K562 (cell line): ENCODE measurements around the gene DAPK1. TPM values are rescaled to one million over a fixed set of nuclear protein-coding genes. Genes with fewer than 3 reads are reported as not detected.

Experiments
- ATAC-seq: fragments of 200-7000 bp; cut with Tn5 transposase; 3 replicates; pipeline ENCODE4 v1.9.1; 2020; ENCODE audit warnings: moderate library complexity
- BruUV-seq: library from RNA; stranded (reverse); fragments of 400-500 nt; replicated peaks from 2 replicates; lab custom pipeline; 2021; lab: Mats Ljungman, UMichigan
- CTCF ChIA-PET: fragments of 300-600 bp; formaldehyde crosslinking; extraction: SDS; loops from one replicate; lab custom pipeline; 2021; ENCODE audit warnings: low intra/inter-chr PET ratio; lab: Yijun Ruan, JAX
- POLR2A ChIA-PET: fragments of 300-600, 350-650 bp; sonication (Branson Sonifier 250); formaldehyde crosslinking; extraction: SDS; loops from one replicate; lab custom pipeline; 2021; ENCODE audit warnings: antibody characterized with exemption, inconsistent platforms; lab: Yijun Ruan, JAX
- DNase-seq, 4 experiments: peaks; one replicate each; pipeline versions ENCODE4 v3.0.0 to v3.0.0-alpha.2; 2011 to 2018; ENCODE audit warnings: low spot score in 3 of 4, mixed read lengths in 3 of 4; ENCODE audit errors: extremely low read depth in 1 of 4
- FAIRE-seq: peaks from 2 replicates; lab custom pipeline; 2011; peaks lifted over from hg19 to GRCh38; lab: Jason Lieb, UNC
- H2AFZ ChIP-seq: 2 replicates; pipeline ENCODE4 v1.6.0; 2011; ENCODE audit warnings: low read depth, low read length, control low read depth, inconsistent platforms
- H3K27ac ChIP-seq: fragments of 200-600 bp; 3 replicates; pipeline ENCODE4 v1.8.0; 2011; ENCODE audit warnings: low read depth, mild to moderate bottlenecking, control low read depth, inconsistent platforms, low read length, moderate library complexity, mixed read lengths; ENCODE audit errors: extremely low read depth
- H3K27me3 ChIP-seq, 2 experiments: fragments of 300-600 bp in 1 of 2; 2 replicates in 1 of 2; 3 replicates in 1 of 2; pipeline versions ENCODE4 v1.6.0 to v1.8.0; 2011; ENCODE audit warnings: inconsistent platforms in 2 of 2, low read length in 2 of 2, mild to moderate bottlenecking in 1 of 2, mixed read lengths in 1 of 2, moderate library complexity in 1 of 2; ENCODE audit not compliant: control insufficient read depth in 2 of 2, insufficient read depth in 2 of 2
- H3K36me3 ChIP-seq: fragments of 300-600 bp; 3 replicates; pipeline ENCODE4 v1.8.0; 2011; ENCODE audit warnings: mild to moderate bottlenecking, low read length, inconsistent platforms; ENCODE audit not compliant: control insufficient read depth, insufficient read depth
- H3K4me1 ChIP-seq, 2 experiments: fragments of 200-600 bp in 1 of 2; replicated peaks in 1 of 2; 2 replicates in 1 of 2; 3 replicates in 1 of 2; pipeline versions ENCODE4 v1.5.1 to v1.8.0; 2011; ENCODE audit warnings: inconsistent platforms in 2 of 2, low read length in 2 of 2, mild to moderate bottlenecking in 1 of 2, mixed read lengths in 1 of 2, moderate library complexity in 1 of 2; ENCODE audit not compliant: control insufficient read depth in 2 of 2, insufficient read depth in 2 of 2
- H3K4me2 ChIP-seq: 2 replicates; pipeline ENCODE4 v1.6.1; 2011; ENCODE audit warnings: low read length, control low read depth, inconsistent platforms, mixed read lengths; ENCODE audit not compliant: insufficient read depth
- H3K4me3 ChIP-seq: fragments of 200-600 bp; sonication (generic), shearing (Covaris generic); 2 replicates; pipeline ENCODE4 v1.5.1; 2016; ENCODE audit warnings: control low read depth, inconsistent platforms
- H3K79me2 ChIP-seq: fragments of 200-600 bp; 3 replicates; pipeline ENCODE4 v1.8.0; 2011; ENCODE audit warnings: low read length, inconsistent platforms; ENCODE audit not compliant: control insufficient read depth, insufficient read depth
- H3K9ac ChIP-seq, 2 experiments: 2 replicates each; pipeline versions ENCODE4 v1.6.0 to v1.6.1; 2011; ENCODE audit warnings: low read depth in 2 of 2, low read length in 2 of 2, control low read depth in 1 of 2, inconsistent platforms in 1 of 2, mild to moderate bottlenecking in 1 of 2, mixed read lengths in 1 of 2; ENCODE audit not compliant: insufficient read depth in 1 of 2
- H3K9me1 ChIP-seq: one replicate; pipeline ENCODE4 v1.6.0; 2011; ENCODE audit warnings: inconsistent platforms, mild to moderate bottlenecking, low read length, moderate library complexity; ENCODE audit not compliant: control insufficient read depth, insufficient read depth
- H3K9me3 ChIP-seq: replicated peaks from 2 replicates; pipeline ENCODE4 v1.5.1; 2011; ENCODE audit warnings: low read depth, low read length, inconsistent platforms; ENCODE audit not compliant: control insufficient read depth, insufficient read depth
- H4K20me1 ChIP-seq: replicated peaks from 2 replicates; pipeline ENCODE4 v1.6.1; 2011; ENCODE audit warnings: low read length, inconsistent platforms, mixed read lengths; ENCODE audit not compliant: control insufficient read depth, insufficient read depth
- L3MBTL2 ChIP-seq: fragments of 450-650 bp; IDR thresholded peaks from 2 replicates; pipeline ENCODE4 v1.6.1; 2016; ENCODE audit warnings: mild to moderate bottlenecking, moderate library complexity
- MYC ChIP-seq, 2 experiments: fragments of 250-450 bp in 1 of 2; sonication (Bioruptor Pico) in 1 of 2; IDR thresholded peaks; 2 replicates each; pipeline versions ENCODE4 v1.5.1 to v1.6.1; 2012 to 2021; ENCODE audit warnings: low read depth in 2 of 2, borderline replicate concordance in 1 of 2, improper control_type of control experiment in 1 of 2, low read length in 1 of 2, mild to moderate bottlenecking in 1 of 2, moderate library complexity in 1 of 2
- NR2C1 ChIP-seq, 2 experiments: fragments of 450-650 bp; IDR thresholded peaks; 2 replicates each; pipeline ENCODE4 v1.6.1; 2017; ENCODE audit warnings: mild to moderate bottlenecking in 2 of 2, antibody characterized with exemption in 1 of 2, inconsistent platforms in 1 of 2, missing compliant biosample characterization in 1 of 2, missing genetic modification characterization in 1 of 2
- SMAD4 ChIP-seq: fragments of 250-450 bp; sonication (Bioruptor Pico); conservative IDR thresholded peaks from 2 replicates; pipeline ENCODE4 v1.8.0; 2021; ENCODE audit warnings: inconsistent platforms, mild to moderate bottlenecking, moderate library complexity
- SRF ChIP-seq, 2 experiments: fragments of 250-450, 450-650 bp in 1 of 2; sonication (Bioruptor Pico) in 1 of 2; sonication (generic) in 1 of 2; formaldehyde crosslinking; IDR thresholded peaks; 2 replicates each; pipeline versions ENCODE4 v1.5.0 to v1.5.1; 2020 to 2022; ENCODE audit warnings: mild to moderate bottlenecking in 1 of 2, missing genetic modification reagents in 1 of 2
- SRSF1 ChIP-seq: fragments of 200-400 bp; formaldehyde crosslinking; IDR thresholded peaks from 2 replicates; pipeline ENCODE4 v1.6.1; 2017; ENCODE audit warnings: mild to moderate bottlenecking, low read depth, low read length, moderate library complexity
- ZKSCAN8 ChIP-seq: fragments of 200-800 bp; sonication (Bioruptor generic); IDR thresholded peaks from 2 replicates; pipeline ENCODE4 v1.6.1; 2016; ENCODE audit warnings: missing genetic modification characterization, missing compliant biosample characterization
- ZNF175 ChIP-seq: fragments of 200-800 bp; sonication (Bioruptor generic); IDR thresholded peaks from 2 replicates; pipeline ENCODE4 v1.6.1; 2016; ENCODE audit warnings: low read depth, mild to moderate bottlenecking, missing genetic modification characterization, missing compliant biosample characterization
- ZNF766 ChIP-seq: fragments of 200-800 bp; sonication (Bioruptor generic); conservative IDR thresholded peaks from 2 replicates; pipeline ENCODE4 v1.6.1; 2016; ENCODE audit warnings: missing genetic modification characterization, missing compliant biosample characterization
- WGBS: fragments of 100-300 bp; shearing (Covaris generic); methylation state at CpG from one replicate; pipeline ENCODE4 v1.1.6; 2016; ENCODE audit warnings: low coverage, mixed read lengths; ENCODE audit not compliant: insufficient coverage; ENCODE audit errors: missing lambda C conversion rate; 5-methylcytosine and 5-hydroxymethylcytosine counted together
- in situ Hi-C: fragments of 300-500 bp; cut with MboI; formaldehyde crosslinking; loops from 4 replicates; pipeline ENCODE4 v1.15.0; 2018; ENCODE audit warnings: inconsistent platforms, mixed read lengths
- intact Hi-C: fragments of 100-400 bp; cut with micrococcal nuclease; formaldehyde crosslinking; loops from 2 replicates; pipeline ENCODE4 v1.14.2; 2022
- polyA plus RNA-seq, 8 experiments: library from polyadenylated mRNA; depleted of rRNA in 4 of 8; stranded (reverse) in 5 of 8; unstranded in 3 of 8; fragments of >200 nt; fragmentation: Nextera tagmentation in 2 of 8; fragmentation: Illumina TruSeq in 1 of 8; extraction: Ambion mirVana in 2 of 8; extraction: Trizol in 1 of 8; gene quantifications; 2 replicates each; pipeline versions ENCODE4 v1.2.1 to v1.2.3, GENCODE V29; 2011 to 2014; ENCODE audit warnings: inconsistent platforms in 1 of 8, missing spikeins in 1 of 8
- total RNA-seq, 7 experiments: library from RNA; depleted of rRNA in 6 of 7; stranded (reverse); fragments of >200 nt in 6 of 7; fragmentation: Illumina TruSeq in 2 of 7; extraction: Trizol in 2 of 7; gene quantifications; 2 replicates each; pipeline versions ENCODE4 v1.2.1 to v1.2.3, GENCODE V29; 2011 to 2021; ENCODE audit warnings: low replicate concordance in 1 of 7
- TF ChIP-seq, protein P1 (sequence below): sonication (generic); formaldehyde crosslinking; IDR thresholded peaks from 2 replicates; pipeline ENCODE4 v1.9.0; 2022; ENCODE audit warnings: mild to moderate bottlenecking, missing genetic modification reagents
- TF ChIP-seq, protein P2 (sequence below), 2 experiments: fragments of 450-650 bp; IDR thresholded peaks; 2 replicates each; pipeline ENCODE4 v1.6.1; 2016

The DAPK1 gene
- total and polyA plus RNA-seq, 9 of the 15 experiments (the other 6 are each of a cell fraction or from before 2014, with no cell fraction given) = 1.7 to 26.4 (median 15.8) TPM

DNA sequence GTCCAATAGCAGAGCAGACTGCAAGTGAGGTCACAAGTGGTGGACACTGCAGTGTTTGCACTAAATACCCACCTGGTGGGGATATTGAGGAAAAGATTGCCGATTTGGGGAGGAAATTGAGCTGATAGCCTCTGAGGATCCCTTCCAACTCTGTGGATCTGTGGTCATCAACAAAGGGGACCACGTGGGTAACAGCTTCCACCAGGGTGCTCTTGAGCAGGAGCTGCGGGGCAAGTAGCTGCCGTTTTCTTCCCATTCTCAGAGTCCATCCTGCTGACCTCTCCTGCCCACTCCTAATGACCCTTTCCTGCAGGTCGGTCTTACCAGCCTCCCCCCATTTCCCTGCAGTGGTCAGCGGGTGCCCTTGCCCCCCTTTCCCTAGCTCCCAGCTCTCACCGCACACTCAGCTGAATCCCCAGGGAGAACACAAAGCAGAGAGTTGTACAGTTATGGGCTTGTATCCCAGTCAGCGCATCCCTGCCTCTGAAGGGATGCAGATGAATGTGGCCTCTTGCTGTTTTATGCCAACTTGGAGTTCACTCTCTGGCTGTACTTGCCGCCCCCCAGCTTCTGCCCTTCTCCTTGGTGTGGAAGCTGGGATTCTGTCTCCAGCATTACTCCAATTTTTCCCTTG, 18.0 kb downstream of the DAPK1 start:
- no peak overlapping the region for H3K4me3 ChIP-seq
- H3K27ac ChIP-seq = peak overlapping the region; percentile 84
- peak; percentile 14; the same call in 2 of the 3 replicates for ATAC-seq
- H4K20me1 ChIP-seq = 0 out of 2 replicates have a peak, but pooled peaks cover 5% of the 10 kb centered on the region
- peak overlapping the region; percentile 47 for H3K4me2 ChIP-seq
- H3K9me3 ChIP-seq = no peaks in the 10 kb centered on the region
- BruUV-seq = no TSS peak
- POLR2A ChIA-PET = interaction anchor here (0.5 to 1.4 kb wide), 6 partner anchors 11 to 339 kb away, joined by 3 to 5 read pairs (median 4); no protein-coding TSS in a partner anchor
- peaks cover 35 to 70% of the 10 kb centered on the region in 2 experiments for H3K4me1 ChIP-seq
- H3K9ac ChIP-seq = peak overlapping the region; percentile 36 to 81; a peak in 3 of 4 replicates
- intact Hi-C loops (loop anchor here (5.0 to 10.0 kb wide), 3 partner anchors 37 to 299 kb away; no protein-coding TSS in a partner anchor), in situ Hi-C loops (no loop called here)
- no peak for FAIRE-seq
- peaks cover 11% of the 10 kb centered on the region for H3K36me3 ChIP-seq
- no peaks in the 10 kb centered on the region for H3K27me3 ChIP-seq
- H3K9me1 ChIP-seq = peaks cover 6% of the 10 kb centered on the region
- H2AFZ ChIP-seq = peak overlapping the region; percentile 7
- CTCF ChIA-PET = no interaction called here
- H3K79me2 ChIP-seq = peaks cover 37% of the 10 kb centered on the region
- WGBS = 51% methylated on average over 9 of the region's 9 CpGs
- DNase-seq = peak in 3 of 4 experiments; percentile 23 to 55 (median 46)
- TF ChIP-seq SRSF1 = no peak
- TF ChIP-seq ZNF175 = peak; percentile 57; the same call in 1 of the 2 replicates
- TF ChIP-seq, protein P1, sequence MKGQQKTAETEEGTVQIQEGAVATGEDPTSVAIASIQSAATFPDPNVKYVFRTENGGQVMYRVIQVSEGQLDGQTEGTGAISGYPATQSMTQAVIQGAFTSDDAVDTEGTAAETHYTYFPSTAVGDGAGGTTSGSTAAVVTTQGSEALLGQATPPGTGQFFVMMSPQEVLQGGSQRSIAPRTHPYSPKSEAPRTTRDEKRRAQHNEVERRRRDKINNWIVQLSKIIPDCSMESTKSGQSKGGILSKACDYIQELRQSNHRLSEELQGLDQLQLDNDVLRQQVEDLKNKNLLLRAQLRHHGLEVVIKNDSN (CRISPR knock-in tag) = 0 out of 2 replicates have a peak, but pooled peaks have one; percentile 20
- TF ChIP-seq, protein P2, sequence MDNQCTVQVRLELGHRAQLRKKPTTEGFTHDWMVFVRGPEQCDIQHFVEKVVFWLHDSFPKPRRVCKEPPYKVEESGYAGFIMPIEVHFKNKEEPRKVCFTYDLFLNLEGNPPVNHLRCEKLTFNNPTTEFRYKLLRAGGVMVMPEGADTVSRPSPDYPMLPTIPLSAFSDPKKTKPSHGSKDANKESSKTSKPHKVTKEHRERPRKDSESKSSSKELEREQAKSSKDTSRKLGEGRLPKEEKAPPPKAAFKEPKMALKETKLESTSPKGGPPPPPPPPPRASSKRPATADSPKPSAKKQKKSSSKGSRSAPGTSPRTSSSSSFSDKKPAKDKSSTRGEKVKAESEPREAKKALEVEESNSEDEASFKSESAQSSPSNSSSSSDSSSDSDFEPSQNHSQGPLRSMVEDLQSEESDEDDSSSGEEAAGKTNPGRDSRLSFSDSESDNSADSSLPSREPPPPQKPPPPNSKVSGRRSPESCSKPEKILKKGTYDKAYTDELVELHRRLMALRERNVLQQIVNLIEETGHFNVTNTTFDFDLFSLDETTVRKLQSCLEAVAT (IDR thresholded peaks at IDR 0.05) = 0 out of 4 replicates have a peak, but pooled peaks of 1 of the 2 experiments have one; percentile 8
- peak; percentile 39; the same call in 1 of the 2 replicates for TF ChIP-seq ZKSCAN8 (CRISPR knock-in tag)
- no peak for TF ChIP-seq SRF (CRISPR knock-in tag; IDR thresholded peaks at IDR 0.05)
- TF ChIP-seq L3MBTL2 = peak; percentile 74
- no peak for TF ChIP-seq NR2C1 (IDR thresholded peaks at IDR 0.05)
- TF ChIP-seq NR2C1 (tag; IDR thresholded peaks at IDR 0.05) = peak; percentile 27; the same call in 1 of the 2 replicates
- TF ChIP-seq MYC (IDR thresholded peaks at IDR 0.05; ENCODE audit: low read depth, low read length) = 0 out of 2 replicates have a peak, but pooled peaks have one; percentile 25
- no peak for TF ChIP-seq MYC (CRISPR knock-in tag; IDR thresholded peaks at IDR 0.05; ENCODE audit: borderline replicate concordance, low read depth)
- TF ChIP-seq SMAD4 (CRISPR knock-in tag) = 0 out of 2 replicates have a peak, but pooled peaks have one; percentile 11
- peak; percentile 40; the same call in 1 of the 2 replicates for TF ChIP-seq ZNF766 (CRISPR knock-in tag)
